ENCODE data around the gene FLNB.
"Not testable (repeated sequence)": the region's sequence is repeated elsewhere in the genome, so short reads cannot be mapped to it uniquely, and the experiment has no call there.

- TF ChIP-seq RAD51 (IDR thresholded peaks at IDR 0.05); MEF2B (IDR thresholded peaks at IDR 0.05; ENCODE audit: partially characterized antibody, poor library complexity, severe bottlenecking); EP300 (IDR thresholded peaks at IDR 0.05; ENCODE audit: borderline replicate concordance in 1 of 2, control insufficient read depth in 1 of 2, low read depth in 2 of 2, low read length in 2 of 2): not testable (repeated sequence)
- TF ChIP-seq, protein P1, sequence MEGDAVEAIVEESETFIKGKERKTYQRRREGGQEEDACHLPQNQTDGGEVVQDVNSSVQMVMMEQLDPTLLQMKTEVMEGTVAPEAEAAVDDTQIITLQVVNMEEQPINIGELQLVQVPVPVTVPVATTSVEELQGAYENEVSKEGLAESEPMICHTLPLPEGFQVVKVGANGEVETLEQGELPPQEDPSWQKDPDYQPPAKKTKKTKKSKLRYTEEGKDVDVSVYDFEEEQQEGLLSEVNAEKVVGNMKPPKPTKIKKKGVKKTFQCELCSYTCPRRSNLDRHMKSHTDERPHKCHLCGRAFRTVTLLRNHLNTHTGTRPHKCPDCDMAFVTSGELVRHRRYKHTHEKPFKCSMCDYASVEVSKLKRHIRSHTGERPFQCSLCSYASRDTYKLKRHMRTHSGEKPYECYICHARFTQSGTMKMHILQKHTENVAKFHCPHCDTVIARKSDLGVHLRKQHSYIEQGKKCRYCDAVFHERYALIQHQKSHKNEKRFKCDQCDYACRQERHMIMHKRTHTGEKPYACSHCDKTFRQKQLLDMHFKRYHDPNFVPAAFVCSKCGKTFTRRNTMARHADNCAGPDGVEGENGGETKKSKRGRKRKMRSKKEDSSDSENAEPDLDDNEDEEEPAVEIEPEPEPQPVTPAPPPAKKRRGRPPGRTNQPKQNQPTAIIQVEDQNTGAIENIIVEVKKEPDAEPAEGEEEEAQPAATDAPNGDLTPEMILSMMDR (IDR thresholded peaks at IDR 0.05 in 2 of 3, conservative IDR thresholded peaks at IDR 0.05 in 1 of 3; ENCODE audit: control insufficient read depth in 2 of 3, extremely low read depth in 1 of 3, insufficient read depth in 1 of 3, low read depth in 3 of 3, low read length in 3 of 3): not testable (repeated sequence)
These were observed 43.5 kb downstream of the FLNB start for GRCh38 chr3:58051658-58052261.

All from GM12878 (cell line).